Osteocyte (in vitro differentiated cells): ENCODE measurements around the gene CLEC3A. TPM values are rescaled to one million over a fixed set of nuclear protein-coding genes. Genes with fewer than 3 reads are reported as not detected.

Experiments
- DNase-seq: peaks from one replicate; pipeline ENCODE4 v3.0.0; 2021; ENCODE audit warnings: mixed read lengths; ENCODE audit not compliant: unreplicated experiment; ENCODE audit errors: extremely low spot score
- H3K27ac Mint-ChIP-seq: one replicate; pipeline ENCODE4 v1.8.0; 2021; ENCODE audit warnings: mild to moderate bottlenecking, mixed read lengths; ENCODE audit not compliant: unreplicated experiment
- H3K27me3 Mint-ChIP-seq: one replicate; pipeline ENCODE4 v1.8.0; 2021; ENCODE audit warnings: mixed read lengths; ENCODE audit not compliant: unreplicated experiment
- H3K36me3 Mint-ChIP-seq: one replicate; pipeline ENCODE4 v1.8.0; 2021; ENCODE audit warnings: mixed read lengths; ENCODE audit not compliant: unreplicated experiment
- H3K4me1 Mint-ChIP-seq: one replicate; pipeline ENCODE4 v1.8.0; 2021; ENCODE audit warnings: mixed read lengths; ENCODE audit not compliant: unreplicated experiment
- H3K4me3 Mint-ChIP-seq: one replicate; pipeline ENCODE4 v1.8.0; 2021; ENCODE audit warnings: mild to moderate bottlenecking, moderate library complexity, mixed read lengths; ENCODE audit not compliant: unreplicated experiment
- H3K9me3 Mint-ChIP-seq: one replicate; pipeline ENCODE4 v1.8.0; 2021; ENCODE audit warnings: mixed read lengths; ENCODE audit not compliant: unreplicated experiment
- long read RNA-seq: library from polyadenylated mRNA; unstranded; transcript quantifications from one replicate; pipeline ENCODE4 v2.0.0, GENCODE V29; 2021
- total RNA-seq: library from RNA; stranded (reverse); gene quantifications from 2 replicates; pipeline ENCODE4 v1.2.1, GENCODE V29; 2021
- TF ChIP-seq, protein P1 (sequence below): fragments of 200-600 bp; sonication (generic); IDR thresholded peaks from 2 replicates; pipeline ENCODE4 v1.5.0; 2021; ENCODE audit warnings: antibody characterized with exemption, mild to moderate bottlenecking, moderate library complexity

CLEC3A gene
- not detected in 2 replicates for total RNA-seq
- long read RNA-seq = 0 reads

- no peaks in the 10 kb centered on the region for H3K36me3 Mint-ChIP-seq
- H3K4me1 Mint-ChIP-seq = no peaks in the 10 kb centered on the region
- no peak for DNase-seq
- H3K9me3 Mint-ChIP-seq = peaks cover 10% of the 10 kb centered on the region
- no peak within 1 kb of the TSS for H3K27ac Mint-ChIP-seq
- TF ChIP-seq, protein P1, sequence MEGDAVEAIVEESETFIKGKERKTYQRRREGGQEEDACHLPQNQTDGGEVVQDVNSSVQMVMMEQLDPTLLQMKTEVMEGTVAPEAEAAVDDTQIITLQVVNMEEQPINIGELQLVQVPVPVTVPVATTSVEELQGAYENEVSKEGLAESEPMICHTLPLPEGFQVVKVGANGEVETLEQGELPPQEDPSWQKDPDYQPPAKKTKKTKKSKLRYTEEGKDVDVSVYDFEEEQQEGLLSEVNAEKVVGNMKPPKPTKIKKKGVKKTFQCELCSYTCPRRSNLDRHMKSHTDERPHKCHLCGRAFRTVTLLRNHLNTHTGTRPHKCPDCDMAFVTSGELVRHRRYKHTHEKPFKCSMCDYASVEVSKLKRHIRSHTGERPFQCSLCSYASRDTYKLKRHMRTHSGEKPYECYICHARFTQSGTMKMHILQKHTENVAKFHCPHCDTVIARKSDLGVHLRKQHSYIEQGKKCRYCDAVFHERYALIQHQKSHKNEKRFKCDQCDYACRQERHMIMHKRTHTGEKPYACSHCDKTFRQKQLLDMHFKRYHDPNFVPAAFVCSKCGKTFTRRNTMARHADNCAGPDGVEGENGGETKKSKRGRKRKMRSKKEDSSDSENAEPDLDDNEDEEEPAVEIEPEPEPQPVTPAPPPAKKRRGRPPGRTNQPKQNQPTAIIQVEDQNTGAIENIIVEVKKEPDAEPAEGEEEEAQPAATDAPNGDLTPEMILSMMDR = no peak
- H3K4me3 Mint-ChIP-seq = no peak within 1 kb of the TSS
- no peaks in the 10 kb centered on the region for H3K27me3 Mint-ChIP-seq
Observed at GRCh38 chr16:78022347-78023060, at the start of gene CLEC3A. Gene CLEC3A, plus strand, starts transcription at chr16:78022548. Its CDS starts 79 bp downstream, at chr16:78022627.

DNA sequence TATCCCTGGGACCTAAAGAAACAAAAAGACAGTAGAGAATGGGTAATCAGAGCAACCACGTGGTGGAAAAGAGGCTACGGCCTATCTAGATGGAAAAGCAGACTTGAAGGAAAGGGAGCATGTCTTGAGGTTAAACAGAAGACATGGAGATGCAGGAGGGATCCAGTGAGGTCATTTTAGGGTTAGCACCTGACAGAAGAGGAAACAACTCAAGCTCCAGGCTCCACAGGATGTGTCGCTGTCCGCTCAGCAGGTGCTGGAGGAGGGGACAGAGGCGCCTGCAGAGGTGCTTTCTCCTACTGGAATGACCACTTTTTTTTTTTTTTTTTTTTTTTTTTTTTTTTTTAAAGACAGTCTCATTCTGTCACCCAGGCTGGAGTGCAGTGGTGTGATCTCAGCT is 47.5 kb upstream of the CLEC3A start:
- no peak overlapping the region for H3K27ac Mint-ChIP-seq
- no peaks in the 10 kb centered on the region for H3K36me3 Mint-ChIP-seq
- H3K9me3 Mint-ChIP-seq = no peaks in the 10 kb centered on the region
- no peaks in the 10 kb centered on the region for H3K4me1 Mint-ChIP-seq
- no peak for DNase-seq
- TF ChIP-seq, protein P1 = no peak
- H3K27me3 Mint-ChIP-seq = no peaks in the 10 kb centered on the region
- no peak overlapping the region for H3K4me3 Mint-ChIP-seq

- DNase-seq = no peak
- no peak overlapping the region for H3K27ac Mint-ChIP-seq
- no peaks in the 10 kb centered on the region for H3K9me3 Mint-ChIP-seq
- H3K4me1 Mint-ChIP-seq = no peaks in the 10 kb centered on the region
- H3K36me3 Mint-ChIP-seq = no peaks in the 10 kb centered on the region
- TF ChIP-seq, protein P1 = no peak
- no peaks in the 10 kb centered on the region for H3K27me3 Mint-ChIP-seq
- no peak overlapping the region for H3K4me3 Mint-ChIP-seq
Observed at GRCh38 chr16:77975942-77976341, 46.4 kb upstream of the CLEC3A start.

GRCh38 chr16:77977339-77977738 is 45.0 kb upstream of the CLEC3A start:
- Mint-ChIP-seq H3K27ac (no peak overlapping the region), H3K9me3 (no peaks in the 10 kb centered on the region), H3K36me3 (no peaks in the 10 kb centered on the region), H3K4me1 (no peaks in the 10 kb centered on the region), H3K4me3 (no peak overlapping the region), H3K27me3 (no peaks in the 10 kb centered on the region)
- DNase-seq = no peak
- TF ChIP-seq, protein P1 = no peak

DNA sequence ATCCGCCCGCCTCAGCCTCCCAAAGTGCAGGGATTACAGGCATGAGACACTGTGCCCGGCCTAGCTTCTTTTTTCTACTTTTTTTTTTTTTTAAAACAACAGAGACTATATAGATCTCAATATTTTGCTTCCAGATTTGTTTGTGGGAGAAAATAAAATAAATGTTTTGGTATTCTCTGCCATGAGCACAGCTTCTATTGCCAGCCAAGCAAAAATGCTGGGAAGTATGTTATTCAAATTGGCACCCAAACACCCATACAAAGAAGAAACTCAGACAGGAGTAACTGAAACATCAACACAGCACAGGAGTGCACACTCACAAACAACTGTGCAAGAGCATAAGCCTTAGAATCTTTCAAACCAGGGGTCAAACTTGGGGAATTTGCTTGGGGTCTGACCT is 37.2 kb upstream of the CLEC3A start:
- TF ChIP-seq, protein P1 = no peak
- Mint-ChIP-seq H3K27ac (no peak overlapping the region), H3K36me3 (no peaks in the 10 kb centered on the region), H3K27me3 (no peaks in the 10 kb centered on the region), H3K4me1 (no peaks in the 10 kb centered on the region), H3K4me3 (no peak overlapping the region), H3K9me3 (peaks cover 7% of the 10 kb centered on the region)
- no peak for DNase-seq
